BLaER1 treated with 17β-estradiol and CSF1 and Interleukin-3, amounts not matched to agents 10 nM and 100 nM (cell line): ENCODE results near the gene SMYD4.

Experiments used
- H3K27ac ChIP-seq, 11 experiments: shearing (Covaris generic); formaldehyde crosslinking; 2 replicates each; pipeline ENCODE4 v1.8.1; 2022
- H3K27me3 ChIP-seq, 11 experiments: shearing (Covaris generic); formaldehyde crosslinking; 2 replicates each; pipeline ENCODE4 v1.8.1; 2022
- H3K36me3 ChIP-seq, 11 experiments: shearing (Covaris generic); formaldehyde crosslinking; 2 replicates each; pipeline ENCODE4 v1.8.1; 2022
- H3K4me1 ChIP-seq, 10 experiments: shearing (Covaris generic); formaldehyde crosslinking; 2 replicates each; pipeline ENCODE4 v1.8.1; 2022
- H3K4me2 ChIP-seq, 11 experiments: shearing (Covaris generic); formaldehyde crosslinking; 2 replicates each; pipeline ENCODE4 v1.8.1; 2022
- H3K4me3 ChIP-seq, 10 experiments: shearing (Covaris generic); formaldehyde crosslinking; 2 replicates each; pipeline ENCODE4 v1.8.1; 2022
- H3K9ac ChIP-seq, 11 experiments: shearing (Covaris generic); formaldehyde crosslinking; 2 replicates each; pipeline ENCODE4 v1.8.1; 2022
- H3K9me3 ChIP-seq, 11 experiments: shearing (Covaris generic); formaldehyde crosslinking; replicated peaks in 1 of 11; 2 replicates each; pipeline ENCODE4 v1.8.1; 2022
- H4K20me1 ChIP-seq, 11 experiments: shearing (Covaris generic); formaldehyde crosslinking; 2 replicates each; pipeline ENCODE4 v1.8.1; 2022
- Cebpa-rat ChIP-seq, 11 experiments: shearing (Covaris generic); IDR thresholded peaks; 2 replicates each; pipeline ENCODE4 v1.8.1; 2022

Gene SMYD4

DNA sequence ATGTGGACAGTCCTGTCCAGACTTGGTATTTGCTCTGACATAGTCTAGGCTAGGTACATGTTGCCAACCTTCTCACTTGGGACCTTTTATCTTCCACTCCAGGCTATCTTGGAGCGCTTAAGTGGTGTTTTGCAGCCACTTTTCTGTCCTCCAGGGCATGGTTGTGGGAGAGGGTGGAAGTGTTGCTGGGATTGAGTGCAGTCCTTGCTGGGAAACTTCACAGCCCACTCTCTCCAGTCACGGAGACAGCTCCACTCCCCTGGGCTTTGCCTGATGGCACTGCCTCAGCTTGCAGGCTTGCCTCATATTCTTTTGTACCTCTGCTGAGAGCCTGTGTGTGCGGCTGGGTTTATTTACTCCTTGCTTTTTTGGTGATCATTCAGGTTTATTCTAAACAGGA is 17.5 kb upstream of the SMYD4 start:
- Histone ChIP-seq H3K4me2 (no peak overlapping the region), H3K9ac (peak overlapping the region in 3 of 11 experiments; percentile 14 to 47 (median 14); a peak in 1 of 22 replicates), H3K4me1 (no peaks in the 10 kb centered on the region), H3K4me3 (no peak overlapping the region), H3K9me3 (no peaks in the 10 kb centered on the region), H3K36me3 (peaks cover 94 to 100% (median 98%) of the 10 kb centered on the region in 11 experiments), H4K20me1 (peaks cover 0 to 12% (median 0%) of the 10 kb centered on the region in 11 experiments; a peak in 9 of 22 replicates), H3K27ac (no peak overlapping the region), H3K27me3 (no peaks in the 10 kb centered on the region)
- no peak for TF ChIP-seq Cebpa-rat (IDR thresholded peaks at IDR 0.05)

- Histone ChIP-seq H3K36me3 (peaks cover 64 to 99% (median 87%) of the 10 kb centered on the region in 11 experiments), H3K9ac (peak overlapping the region in 1 of 11 experiments; percentile 12; a peak in 1 of 22 replicates), H3K4me1 (no peaks in the 10 kb centered on the region), H3K4me3 (no peak overlapping the region), H4K20me1 (peaks cover 0 to 35% (median 27%) of the 10 kb centered on the region in 11 experiments; a peak in 17 of 22 replicates), H3K27ac (no peak overlapping the region), H3K27me3 (no peaks in the 10 kb centered on the region), H3K4me2 (no peak overlapping the region), H3K9me3 (no peaks in the 10 kb centered on the region)
- TF ChIP-seq Cebpa-rat (IDR thresholded peaks at IDR 0.05): no peak
These were observed 14.2 kb upstream of the SMYD4 start for GRCh38 chr17:1843947-1844346.

- no peak overlapping the region for H3K4me2 ChIP-seq
- H4K20me1 ChIP-seq: peaks cover 6 to 70% (median 53%) of the 10 kb centered on the region in 11 experiments; a peak in 18 of 22 replicates
- peaks cover 42 to 98% (median 74%) of the 10 kb centered on the region in 11 experiments for H3K36me3 ChIP-seq
- H3K4me3 ChIP-seq: no peak overlapping the region
- TF ChIP-seq Cebpa-rat (IDR thresholded peaks at IDR 0.05): no peak
- no peaks in the 10 kb centered on the region for H3K9me3 ChIP-seq
- no peak overlapping the region for H3K9ac ChIP-seq
- H3K27me3 ChIP-seq: no peaks in the 10 kb centered on the region
- no peak overlapping the region for H3K27ac ChIP-seq
- peaks cover 0 to 5% (median 0%) of the 10 kb centered on the region in 10 experiments; a peak in 2 of 20 replicates for H3K4me1 ChIP-seq
These were observed 9.8 kb upstream of the SMYD4 start for GRCh38 chr17:1839516-1839915.

GRCh38 chr17:1834380-1835149 is 4.9 kb upstream of the SMYD4 start:
- 0 out of 22 replicates have a peak overlapping the region, but pooled peaks of 1 of the 11 experiments have one; percentile 29 for H3K9ac ChIP-seq
- no peak overlapping the region for H3K27ac ChIP-seq
- no peak overlapping the region for H3K4me3 ChIP-seq
- no peak for TF ChIP-seq Cebpa-rat (IDR thresholded peaks at IDR 0.05)
- H3K9me3 ChIP-seq: no peaks in the 10 kb centered on the region
- H4K20me1 ChIP-seq: peaks cover 6 to 73% (median 50%) of the 10 kb centered on the region in 11 experiments; a peak in 17 of 22 replicates
- H3K4me1 ChIP-seq: peaks cover 16 to 44% (median 22%) of the 10 kb centered on the region in 10 experiments
- H3K36me3 ChIP-seq: peaks cover 24 to 77% (median 59%) of the 10 kb centered on the region in 11 experiments; a peak in 21 of 22 replicates
- H3K4me2 ChIP-seq: no peak overlapping the region
- no peaks in the 10 kb centered on the region for H3K27me3 ChIP-seq

- Histone ChIP-seq H3K4me1 (peaks cover 27 to 57% (median 36%) of the 10 kb centered on the region in 10 experiments), H3K9me3 (no peaks in the 10 kb centered on the region), H3K4me2 (peak overlapping the region; percentile 73 to 99 (median 89)), H3K27me3 (no peaks in the 10 kb centered on the region), H3K36me3 (peaks cover 29 to 60% (median 53%) of the 10 kb centered on the region in 11 experiments), H3K9ac (peak overlapping the region; percentile 77 to 86 (median 83)), H3K27ac (peak overlapping the region in 10 of 11 experiments; percentile 40 to 81 (median 76); a peak in 18 of 22 replicates), H4K20me1 (peaks cover 6 to 38% (median 24%) of the 10 kb centered on the region in 11 experiments; a peak in 15 of 22 replicates), H3K4me3 (peak overlapping the region; percentile 59 to 88 (median 76))
- TF ChIP-seq Cebpa-rat (IDR thresholded peaks at IDR 0.05): no peak
These were observed 586 bp upstream of the SMYD4 start for GRCh38 chr17:1830288-1830687.

DNA sequence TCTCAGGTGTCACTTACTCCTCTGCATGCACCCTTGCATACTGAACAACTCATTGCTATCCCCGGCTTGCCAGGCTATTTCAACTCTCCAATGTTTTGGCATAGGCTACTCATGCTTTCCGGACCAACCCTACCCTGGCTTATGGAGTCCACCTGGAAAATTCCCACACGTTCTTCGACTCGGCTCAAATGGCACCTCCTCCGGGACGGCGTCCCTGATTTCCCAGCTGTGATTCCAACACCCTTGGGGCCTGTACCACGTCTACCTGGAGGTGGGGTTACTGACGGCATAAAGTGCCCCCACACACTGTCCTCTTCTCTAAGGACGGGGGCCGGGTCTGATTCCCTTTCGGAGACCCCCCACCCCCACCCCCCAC is 498 bp downstream of the SMYD4 start:
- H3K9me3 ChIP-seq: no peaks in the 10 kb centered on the region
- H3K4me2 ChIP-seq: peak overlapping the region; percentile 73 to 99 (median 92)
- peak overlapping the region; percentile 59 to 88 (median 76) for H3K4me3 ChIP-seq
- peaks cover 27 to 61% (median 36%) of the 10 kb centered on the region in 10 experiments for H3K4me1 ChIP-seq
- H3K27ac ChIP-seq: peak overlapping the region; percentile 21 to 81 (median 75); a peak in 21 of 22 replicates
- peak overlapping the region; percentile 77 to 86 (median 83) for H3K9ac ChIP-seq
- no peak for TF ChIP-seq Cebpa-rat (IDR thresholded peaks at IDR 0.05)
- H4K20me1 ChIP-seq: peaks cover 0 to 27% (median 14%) of the 10 kb centered on the region in 11 experiments; a peak in 11 of 22 replicates
- peaks cover 37 to 60% (median 53%) of the 10 kb centered on the region in 11 experiments for H3K36me3 ChIP-seq
- H3K27me3 ChIP-seq: no peaks in the 10 kb centered on the region

- no peaks in the 10 kb centered on the region for H3K9me3 ChIP-seq
- TF ChIP-seq Cebpa-rat (IDR thresholded peaks at IDR 0.05): no peak
- H3K27me3 ChIP-seq: no peaks in the 10 kb centered on the region
- no peak overlapping the region for H3K4me3 ChIP-seq
- H3K4me2 ChIP-seq: no peak overlapping the region
- H3K4me1 ChIP-seq: peaks cover 0 to 25% (median 8%) of the 10 kb centered on the region in 10 experiments; a peak in 13 of 20 replicates
- H3K27ac ChIP-seq: no peak overlapping the region
- H3K9ac ChIP-seq: peak overlapping the region in 1 of 11 experiments; percentile 34; a peak in 1 of 22 replicates
- peaks cover 29 to 81% (median 57%) of the 10 kb centered on the region in 11 experiments for H3K36me3 ChIP-seq
- H4K20me1 ChIP-seq: no peaks in the 10 kb centered on the region; a peak in 1 of 22 replicates
These were observed 9.0 kb downstream of the SMYD4 start for GRCh38 chr17:1820528-1821252.

- H3K4me2 ChIP-seq: no peak overlapping the region
- H3K9me3 ChIP-seq: no peaks in the 10 kb centered on the region
- H3K36me3 ChIP-seq: peaks cover 30 to 84% (median 52%) of the 10 kb centered on the region in 11 experiments
- H3K27ac ChIP-seq: no peak overlapping the region
- no peaks in the 10 kb centered on the region for H3K27me3 ChIP-seq
- H3K4me1 ChIP-seq: peaks cover 0 to 5% (median 0%) of the 10 kb centered on the region in 10 experiments; a peak in 3 of 20 replicates
- no peak for TF ChIP-seq Cebpa-rat (IDR thresholded peaks at IDR 0.05)
- no peak overlapping the region for H3K4me3 ChIP-seq
- H3K9ac ChIP-seq: no peak overlapping the region
- H4K20me1 ChIP-seq: no peaks in the 10 kb centered on the region
These were observed 16.6 kb downstream of the SMYD4 start for GRCh38 chr17:1813088-1813487.
